Dermis microvascular lymphatic vessel endothelial cell (primary cell): ENCODE measurements around the gene ERCC5. TPM values are rescaled to one million over a fixed set of nuclear protein-coding genes. Genes with fewer than 3 reads are reported as not detected.

Experiments
- DNase-seq, 2 donors: peaks; one replicate each; pipeline versions ENCODE4 v3.0.0 to v3.0.0-alpha.2; 2010; ENCODE audit warnings: low read depth in 2 of 2
- total RNA-seq: library from RNA; depleted of rRNA; stranded (reverse); fragments of >200 nt; gene quantifications from 2 replicates; pipeline ENCODE4 v1.2.1, GENCODE V29; 2014

Gene ERCC5
- total RNA-seq, 1 donor from 2014 or later, result 41.1 TPM

GRCh38 chr13:102881819-102882686 lies 36.2 kb downstream of the ERCC5 start:
- no peak for DNase-seq

- DNase-seq, result no peak
These were observed 46.7 kb downstream of the ERCC5 start for GRCh38 chr13:102892503-102892902.

- no peak for DNase-seq
These were observed 51.7 kb downstream of the ERCC5 start for GRCh38 chr13:102897371-102898138.

GRCh38 chr13:102900193-102900608 lies 54.4 kb downstream of the ERCC5 start:
- DNase-seq, result no peak

GRCh38 chr13:102901056-102901455 lies 55.2 kb downstream of the ERCC5 start:
- DNase-seq, result no peak

- DNase-seq, result no peak
These were observed 55.9 kb downstream of the ERCC5 start for GRCh38 chr13:102901615-102902305.

- no peak for DNase-seq
These were observed 57.0 kb downstream of the ERCC5 start for GRCh38 chr13:102902789-102903347.

GRCh38 chr13:102903659-102904407 lies 58.0 kb downstream of the ERCC5 start:
- peak in 1 of 2 donors; percentile 36 for DNase-seq

- DNase-seq, result no peak
These were observed 58.6 kb downstream of the ERCC5 start for GRCh38 chr13:102904408-102904862.

- no peak for DNase-seq
These were observed 60.3 kb downstream of the ERCC5 start for GRCh38 chr13:102905905-102906771.

GRCh38 chr13:102907016-102907756 lies 61.4 kb downstream of the ERCC5 start:
- no peak for DNase-seq

- no peak for DNase-seq
These were observed 62.2 kb downstream of the ERCC5 start for GRCh38 chr13:102907886-102908515.

- no peak for DNase-seq
These were observed 64.1 kb downstream of the ERCC5 start for GRCh38 chr13:102909971-102910370.

GRCh38 chr13:102911336-102911735 lies 65.5 kb downstream of the ERCC5 start:
- no peak for DNase-seq

- no peak for DNase-seq
These were observed 66.8 kb downstream of the ERCC5 start for GRCh38 chr13:102912599-102912998.

- DNase-seq, result peak in 1 of 2 donors; percentile 58
These were observed 68.1 kb downstream of the ERCC5 start for GRCh38 chr13:102913914-102914313.

GRCh38 chr13:102914339-102914930 lies 68.6 kb downstream of the ERCC5 start:
- DNase-seq, result no peak

- no peak for DNase-seq
These were observed 69.6 kb downstream of the ERCC5 start for GRCh38 chr13:102915393-102915930.
